Stomach (tissue), 9 donors: ENCODE data around the gene BRPF1. TPM values are rescaled to one million over a fixed set of nuclear protein-coding genes. Genes with fewer than 3 reads are reported as not detected.
A peak's percentile ranks its signal among the peaks of the same experiment; 100 is the strongest.

Experiments used
- DNase-seq, 2 donors: peaks; one replicate each; pipeline versions ENCODE4 v3.0.0 to v3.0.0-alpha.2; 2013 to 2019
- H3K27ac ChIP-seq, 5 donors: fragments of 200-600 bp in 4 of 5; sonication (generic) in 4 of 5; one replicate each; pipeline ENCODE4 v1.5.1; 2013 to 2019; ENCODE audit warnings: mild to moderate bottlenecking in 1 of 5, moderate library complexity in 1 of 5
- H3K27me3 ChIP-seq, 3 donors: fragments of 200-600 bp; sonication (generic); one replicate each; pipeline ENCODE4 v1.5.1; 2017 to 2019; ENCODE audit warnings: mixed run types in 1 of 3
- H3K36me3 ChIP-seq, 4 donors: fragments of 200-600 bp; sonication (generic); 1 replicate in 3 of 4; 2 replicates in 1 of 4; pipeline ENCODE4 v1.5.1; 2016 to 2019
- H3K4me1 ChIP-seq, 4 donors: fragments of 200-600 bp; sonication (generic); one replicate each; pipeline ENCODE4 v1.5.1; 2016 to 2019
- H3K4me3 ChIP-seq, 4 donors: fragments of 200-600 bp; sonication (generic) in 3 of 4; one replicate each; pipeline ENCODE4 v1.5.1; 2016 to 2019; ENCODE audit warnings: mild to moderate bottlenecking in 1 of 4
- H3K9me3 ChIP-seq, 4 donors: fragments of 200-600 bp; sonication (generic); one replicate each; pipeline ENCODE4 v1.5.1; 2016 to 2019
- CTCF ChIP-seq, 7 experiments: fragments of 450-650 bp in 4 of 7; fragments of 200-600 bp in 3 of 7; sonication (generic) in 3 of 7; IDR thresholded peaks; one replicate each; pipeline ENCODE4 v1.5.1; 2016 to 2019; ENCODE audit warnings: antibody characterized with exemption in 7 of 7, control low read depth in 2 of 7, mild to moderate bottlenecking in 1 of 7
- EP300 ChIP-seq: sonication (generic); formaldehyde crosslinking; IDR thresholded peaks from one replicate; pipeline ENCODE4 v1.6.1; 2017; ENCODE audit warnings: antibody characterized with exemption
- POLR2A ChIP-seq, 4 donors: fragments of 450-650 bp; IDR thresholded peaks; one replicate each; pipeline ENCODE4 v1.6.1; 2016; ENCODE audit warnings: antibody characterized with exemption in 4 of 4, control low read depth in 2 of 4, mild to moderate bottlenecking in 1 of 4, moderate library complexity in 1 of 4
- POLR2AphosphoS5 ChIP-seq, 3 donors: sonication (generic); formaldehyde crosslinking; IDR thresholded peaks; one replicate each; pipeline ENCODE4 v1.6.1; 2016; ENCODE audit warnings: antibody characterized with exemption in 3 of 3
- WGBS, 5 donors: extraction: QIAGEN DNeasy Blood & Tissue Kit in 3 of 5; methylation state at CpG; one replicate each; pipeline versions ENCODE4 v1.1.5 to v1.1.7; 2013 to 2018; 5-methylcytosine and 5-hydroxymethylcytosine counted together
- intact Hi-C: fragments of 100-400 bp; cut with DNase I; formaldehyde crosslinking; loops from one replicate; pipeline ENCODE4 v1.15.1; 2023; ENCODE audit warnings: low total_unique reads
- polyA plus RNA-seq, 3 donors: library from polyadenylated mRNA; stranded (reverse); fragments of 200-250 nt; gene quantifications; one replicate each; pipeline ENCODE4 v1.2.3, GENCODE V29; 2013
- total RNA-seq, 5 donors: library from RNA; depleted of rRNA; stranded (reverse); fragments of >200 nt; gene quantifications; one replicate each; pipeline versions ENCODE4 v1.1.0 to v1.2.3, GENCODE V29; 2014 to 2016
- donor health status: healthy with polysubstance abuse.
- donor health status: Bipolar disorder and iron deficiency.
- donor health status: healthy.

The BRPF1 gene
- total and polyA plus RNA-seq, 8 donors: 4.1 to 53.6 (median 11.1) TPM

GRCh38 chr3:9781551-9781950, 50.0 kb downstream of the BRPF1 start:
- Histone ChIP-seq H3K36me3 (peaks cover 37 to 76% (median 75%) of the 10 kb centered on the region in 4 donors), H3K27ac (peak overlapping the region in 1 of 5 donors; percentile 62), H3K4me1 (peaks cover 0 to 34% (median 4%) of the 10 kb centered on the region in 4 donors), H3K27me3 (no peaks in the 10 kb centered on the region), H3K9me3 (no peaks in the 10 kb centered on the region), H3K4me3 (no peak overlapping the region)
- intact Hi-C loops: no loop called here
- WGBS, 5 donors: 76 to 100% (median 83%) methylated on average over 1 of the region's 1 CpG
- no peak for TF ChIP-seq POLR2A (IDR thresholded peaks at IDR 0.05)
- TF ChIP-seq EP300: no peak
- TF ChIP-seq POLR2AphosphoS5 (IDR thresholded peaks at IDR 0.05): no peak
- TF ChIP-seq CTCF (IDR thresholded peaks at IDR 0.05): no peak
- no peak for DNase-seq

GRCh38 chr3:9781978-9782603, 50.6 kb downstream of the BRPF1 start:
- WGBS, 5 donors: 65 to 74% (median 71%) methylated on average over 3 of the region's 3 CpGs

GRCh38 chr3:9782770-9783169, 51.2 kb downstream of the BRPF1 start:
- Histone ChIP-seq H3K27ac (no peak overlapping the region), H3K9me3 (no peaks in the 10 kb centered on the region), H3K4me3 (no peak overlapping the region), H3K36me3 (peaks cover 49 to 89% (median 87%) of the 10 kb centered on the region in 4 donors), H3K4me1 (peaks cover 0 to 29% (median 4%) of the 10 kb centered on the region in 4 donors), H3K27me3 (no peaks in the 10 kb centered on the region)
- DNase-seq: no peak
- TF ChIP-seq CTCF (IDR thresholded peaks at IDR 0.05): no peak
- no peak for TF ChIP-seq POLR2AphosphoS5 (IDR thresholded peaks at IDR 0.05)
- TF ChIP-seq POLR2A (IDR thresholded peaks at IDR 0.05): no peak
- TF ChIP-seq EP300: no peak
- intact Hi-C loops: no loop called here
- WGBS, 5 donors: 31 to 50% (median 45%) methylated on average over 3 of the region's 3 CpGs

More at GRCh38 chr3:9781978-9782603, 50.6 kb downstream of the BRPF1 start:
- Histone ChIP-seq H3K4me1 (peaks cover 0 to 34% (median 4%) of the 10 kb centered on the region in 4 donors), H3K9me3 (no peaks in the 10 kb centered on the region), H3K4me3 (no peak overlapping the region), H3K27me3 (no peaks in the 10 kb centered on the region), H3K27ac (peak overlapping the region in 1 of 5 donors; percentile 62), H3K36me3 (peaks cover 43 to 82% (median 80%) of the 10 kb centered on the region in 4 donors)
- TF ChIP-seq EP300: no peak
- no peak for TF ChIP-seq POLR2A (IDR thresholded peaks at IDR 0.05)
- no peak for TF ChIP-seq POLR2AphosphoS5 (IDR thresholded peaks at IDR 0.05)
- TF ChIP-seq CTCF (IDR thresholded peaks at IDR 0.05): no peak
- DNase-seq: no peak
- intact Hi-C loops: no loop called here

- Histone ChIP-seq H3K27ac (no peak overlapping the region), H3K4me3 (no peak overlapping the region), H3K27me3 (no peaks in the 10 kb centered on the region), H3K9me3 (no peaks in the 10 kb centered on the region), H3K4me1 (peaks cover 0 to 22% (median 4%) of the 10 kb centered on the region in 4 donors), H3K36me3 (peaks cover 52 to 100% (median 98%) of the 10 kb centered on the region in 4 donors)
- DNase-seq: no peak
- TF ChIP-seq POLR2AphosphoS5 (IDR thresholded peaks at IDR 0.05): no peak
- TF ChIP-seq POLR2A (IDR thresholded peaks at IDR 0.05): no peak
- no peak for TF ChIP-seq CTCF (IDR thresholded peaks at IDR 0.05)
- no peak for TF ChIP-seq EP300
- 91 to 100% (median 97%) methylated on average over 3 to 14 of the region's 14 CpGs for WGBS, 5 donors
- intact Hi-C loops: no loop called here
Observed at GRCh38 chr3:9783954-9784353, 52.4 kb downstream of the BRPF1 start.
